SK-N-MC (cell line): ENCODE data around the gene SLF2.

Experiments used
- DNase-seq: peaks from one replicate; pipeline ENCODE4 v3.0.0-alpha.2; 2011; ENCODE audit warnings: low read depth, low spot score
- H3K27ac ChIP-seq: fragments of 200-600 bp; sonication (generic); 2 replicates; pipeline ENCODE4 v1.5.1; 2016; ENCODE audit warnings: mixed run types
- H3K36me3 ChIP-seq: fragments of 200-600 bp; sonication (generic); 2 replicates; pipeline ENCODE4 v1.6.1; 2017; ENCODE audit warnings: antibody characterized with exemption, low read length, mixed read lengths; ENCODE audit not compliant: insufficient read depth
- H3K4me3 ChIP-seq: fragments of 200-600 bp; sonication (generic); 2 replicates; pipeline ENCODE4 v1.5.1; 2016
- H3K9ac ChIP-seq: fragments of 200-600 bp; sonication (generic); 2 replicates; pipeline ENCODE4 v1.8.0; 2017; ENCODE audit warnings: mixed run types, mixed read lengths; ENCODE audit not compliant: insufficient read length
- H3K9me3 ChIP-seq: fragments of 200-600 bp; sonication (generic); 2 replicates; pipeline ENCODE4 v1.6.1; 2017; ENCODE audit warnings: low read depth, mild to moderate bottlenecking, antibody characterized with exemption, low read length, moderate library complexity, mixed read lengths
- EZH2 ChIP-seq: fragments of 200-600 bp; sonication (generic); IDR thresholded peaks from one replicate; pipeline ENCODE4 v1.6.1; 2017; ENCODE audit warnings: antibody characterized with exemption
- FOXP2 ChIP-seq: optimal IDR thresholded peaks from 2 replicates; pipeline ENCODE3; 2011; ENCODE audit warnings: mild to moderate bottlenecking, moderate library complexity; ENCODE audit not compliant: insufficient read depth; ENCODE audit errors: extremely low read length, control extremely low read depth
- POLR2AphosphoS5 ChIP-seq: IDR thresholded peaks from 2 replicates; pipeline ENCODE4 v1.6.1; 2012; ENCODE audit warnings: mild to moderate bottlenecking, low read depth, low read length, borderline replicate concordance

The SLF2 gene

GRCh38 chr10:100913470-100913865 lies 705 bp downstream of the SLF2 start:
- peak overlapping the region; percentile 89 for H3K4me3 ChIP-seq
- H3K27ac ChIP-seq: no peak overlapping the region
- H3K36me3 ChIP-seq: peaks cover 18% of the 10 kb centered on the region; the same call in 1 of the 2 replicates
- H3K9me3 ChIP-seq: no peaks in the 10 kb centered on the region
- DNase-seq: no peak
- TF ChIP-seq EZH2 (no peak), FOXP2 (no peak), POLR2AphosphoS5 (no peak)
- peak overlapping the region; percentile 77 for H3K9ac ChIP-seq

- TF ChIP-seq FOXP2: no peak
- TF ChIP-seq POLR2AphosphoS5: no peak
- no peak for TF ChIP-seq EZH2
- Histone ChIP-seq H3K9me3 (no peaks in the 10 kb centered on the region), H3K9ac (no peak overlapping the region), H3K36me3 (peaks cover 29% of the 10 kb centered on the region; the same call in 1 of the 2 replicates), H3K4me3 (no peak overlapping the region), H3K27ac (no peak overlapping the region)
- no peak for DNase-seq
These were observed 4.3 kb downstream of the SLF2 start for GRCh38 chr10:100917071-100917470.

GRCh38 chr10:100923580-100923979 lies 10.8 kb downstream of the SLF2 start:
- peaks cover 47% of the 10 kb centered on the region for H3K36me3 ChIP-seq
- H3K4me3 ChIP-seq: no peak overlapping the region
- H3K9me3 ChIP-seq: no peaks in the 10 kb centered on the region
- no peak overlapping the region for H3K27ac ChIP-seq
- no peak for TF ChIP-seq EZH2
- no peak for TF ChIP-seq POLR2AphosphoS5
- TF ChIP-seq FOXP2: no peak
- DNase-seq: no peak
- H3K9ac ChIP-seq: no peak overlapping the region

GRCh38 chr10:100927266-100927665 lies 14.5 kb downstream of the SLF2 start:
- TF ChIP-seq POLR2AphosphoS5: no peak
- TF ChIP-seq EZH2: no peak
- no peak for TF ChIP-seq FOXP2
- no peak for DNase-seq
- Histone ChIP-seq H3K27ac (no peak overlapping the region), H3K4me3 (no peak overlapping the region), H3K9me3 (no peaks in the 10 kb centered on the region), H3K9ac (no peak overlapping the region), H3K36me3 (peaks cover 70% of the 10 kb centered on the region)

GRCh38 chr10:100928039-100928438 lies 15.3 kb downstream of the SLF2 start:
- H3K4me3 ChIP-seq: no peak overlapping the region
- no peak overlapping the region for H3K27ac ChIP-seq
- H3K9me3 ChIP-seq: no peaks in the 10 kb centered on the region
- TF ChIP-seq EZH2: no peak
- no peak for TF ChIP-seq FOXP2
- no peak for TF ChIP-seq POLR2AphosphoS5
- no peak overlapping the region for H3K9ac ChIP-seq
- peaks cover 69% of the 10 kb centered on the region for H3K36me3 ChIP-seq
- DNase-seq: no peak

- Histone ChIP-seq H3K27ac (no peak overlapping the region), H3K36me3 (peaks cover 50% of the 10 kb centered on the region)
- TF ChIP-seq EZH2 (no peak), POLR2AphosphoS5 (no peak), FOXP2 (no peak)
These were observed 17.6 kb downstream of the SLF2 start for GRCh38 chr10:100930368-100930767.

GRCh38 chr10:100934084-100934659 lies 21.4 kb downstream of the SLF2 start:
- no peak for DNase-seq
- Histone ChIP-seq H3K4me3 (no peak overlapping the region), H3K9me3 (no peaks in the 10 kb centered on the region), H3K9ac (no peak overlapping the region), H3K36me3 (peaks cover 42% of the 10 kb centered on the region), H3K27ac (no peak overlapping the region)
- TF ChIP-seq EZH2 (no peak), FOXP2 (no peak), POLR2AphosphoS5 (no peak)

More at GRCh38 chr10:100930368-100930767, 17.6 kb downstream of the SLF2 start:
- H3K9me3 ChIP-seq: no peaks in the 10 kb centered on the region
- H3K4me3 ChIP-seq: no peak overlapping the region
- no peak for DNase-seq
- no peak overlapping the region for H3K9ac ChIP-seq

- Histone ChIP-seq H3K9me3 (no peaks in the 10 kb centered on the region), H3K36me3 (peaks cover 28% of the 10 kb centered on the region; the same call in 1 of the 2 replicates), H3K4me3 (no peak overlapping the region), H3K27ac (no peak overlapping the region), H3K9ac (no peak overlapping the region)
- TF ChIP-seq EZH2 (no peak), FOXP2 (no peak), POLR2AphosphoS5 (no peak)
- DNase-seq: no peak
These were observed 27.1 kb downstream of the SLF2 start for GRCh38 chr10:100939763-100940344.

GRCh38 chr10:100942229-100942628 lies 29.5 kb downstream of the SLF2 start:
- DNase-seq: no peak
- peaks cover 33% of the 10 kb centered on the region; the same call in 1 of the 2 replicates for H3K36me3 ChIP-seq
- TF ChIP-seq POLR2AphosphoS5 (no peak), FOXP2 (no peak), EZH2 (no peak)
- no peak overlapping the region for H3K9ac ChIP-seq
- H3K27ac ChIP-seq: no peak overlapping the region
- H3K9me3 ChIP-seq: no peaks in the 10 kb centered on the region
- no peak overlapping the region for H3K4me3 ChIP-seq
